ENCODE measurements around the gene SEMA6A. TPM values are rescaled to one million over a fixed set of nuclear protein-coding genes. Genes with fewer than 3 reads are reported as not detected.

Gene SEMA6A
- polyA plus RNA-seq, 1 of the 3 experiments (the other 2 are of a cell fraction): 0.18 TPM

GRCh38 chr5:116550082-116550481 lies 24.5 kb downstream of the SEMA6A start (continued):
- TF ChIP-seq IRF3 (IDR thresholded peaks at IDR 0.05; ENCODE audit: low read depth, low read length) (no peak), PBX3 (IDR thresholded peaks at IDR 0.05) (no peak), MAX (IDR thresholded peaks at IDR 0.05; ENCODE audit: low read depth) (no peak)

- Histone ChIP-seq H3F3A (replicated peaks; ENCODE audit: insufficient read depth) (no peaks in the 10 kb centered on the region), H4K20me1 (ENCODE audit: insufficient read depth) (no peaks in the 10 kb centered on the region), H3K9ac (no peak overlapping the region), H3K4me2 (no peak overlapping the region), H3K9me3 (peaks cover 7% of the 10 kb centered on the region; the same call in 1 of the 2 replicates), H3K4me1 (ENCODE audit: control insufficient read depth in 1 of 2, insufficient read depth in 2 of 2, low read depth in 1 of 2, low read length in 1 of 2) (peaks cover 0 to 4% of the 10 kb centered on the region in 2 experiments; a peak in 2 of 4 replicates), H3K79me2 (ENCODE audit: insufficient read depth) (no peaks in the 10 kb centered on the region), H3K27ac (ENCODE audit: low read depth in 2 of 2, low read length in 1 of 2) (no peak overlapping the region), H2AFZ (ENCODE audit: low read depth) (no peak overlapping the region), H3K9me2 (no peaks in the 10 kb centered on the region), H3K36me3 (replicated peaks in 1 of 2; ENCODE audit: control insufficient read depth in 1 of 2, insufficient read depth in 2 of 2, low read length in 1 of 2) (no peaks in the 10 kb centered on the region), H3K27me3 (ENCODE audit: insufficient read depth) (no peaks in the 10 kb centered on the region), H3K4me3 (ENCODE audit: low read depth in 2 of 2, low read length in 1 of 2) (no peak overlapping the region)
- ChIA-PET CTCF (no interaction called here), POLR2A (no interaction called here)
- WGBS (ENCODE audit: low lambda C conversion rate): 52% methylated on average over 1 of the region's 1 CpG
- TF ChIP-seq NFIC (IDR thresholded peaks at IDR 0.05; ENCODE audit: borderline replicate concordance): no peak
- TF ChIP-seq TCF12 (IDR thresholded peaks at IDR 0.05): no peak
- TF ChIP-seq TEAD4 (IDR thresholded peaks at IDR 0.05; ENCODE audit: borderline replicate concordance, insufficient read depth): no peak
- TF ChIP-seq GATA2 (CRISPR knock-in tag; IDR thresholded peaks at IDR 0.05): no peak
- no peak for TF ChIP-seq RFX5 (IDR thresholded peaks at IDR 0.05; ENCODE audit: low read length)
- no peak for TF ChIP-seq REST (IDR thresholded peaks at IDR 0.05; ENCODE audit: low read depth, low read length)
- TF ChIP-seq MEF2A (IDR thresholded peaks at IDR 0.05; ENCODE audit: borderline replicate concordance, low read depth): no peak
- no peak for TF ChIP-seq JUND (IDR thresholded peaks at IDR 0.05)
- no peak for TF ChIP-seq GABPA (IDR thresholded peaks at IDR 0.05; ENCODE audit: low read depth)
- TF ChIP-seq PBX3 (IDR thresholded peaks at IDR 0.05): no peak
- TF ChIP-seq MXI1 (IDR thresholded peaks at IDR 0.05; ENCODE audit: low read depth, low read length): no peak
- TF ChIP-seq RCOR1 (IDR thresholded peaks at IDR 0.05; ENCODE audit: low read length): no peak
- TF ChIP-seq CTCF (IDR thresholded peaks at IDR 0.05): no peak
- TF ChIP-seq POLR2AphosphoS5 (IDR thresholded peaks at IDR 0.05; ENCODE audit: low read depth, low read length): no peak
- no peak for DNase-seq
Measured at GRCh38 chr5:116546743-116547124, 27.9 kb downstream of the SEMA6A start.
